Inflammatory macrophage treated with lipopolysaccharide for 1 hour (primary cell): ENCODE measurements around the gene GABPB2.

ENCODE experiments used
- DNase-seq, 2 donors: peaks; one replicate each; pipeline ENCODE4 v3.0.0-alpha.2; 2020 to 2022

Gene GABPB2

DNA sequence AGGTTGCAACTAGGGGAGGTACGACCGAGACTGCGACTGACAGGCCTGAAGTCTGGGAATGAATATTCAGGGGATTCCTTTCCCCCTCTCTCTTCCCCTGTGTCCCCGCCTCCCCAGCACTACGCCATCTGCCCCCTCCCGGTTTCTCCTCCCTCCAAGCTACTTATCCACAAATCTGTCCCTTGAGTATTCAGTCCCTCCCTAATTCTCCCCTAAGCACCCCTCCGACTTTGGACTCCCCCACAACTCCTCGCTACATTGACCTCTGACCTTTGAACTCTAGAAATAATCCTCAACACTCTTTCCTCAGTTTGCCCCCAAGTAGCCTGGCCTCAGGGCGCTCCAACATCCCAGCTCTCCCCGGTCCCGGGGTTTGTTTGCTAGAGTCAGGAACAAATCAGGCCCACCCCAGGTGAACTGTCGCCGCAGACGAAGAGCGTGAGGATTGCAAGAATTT, 94.7 kb downstream of the GABPB2 start:
- no peak for DNase-seq

DNA sequence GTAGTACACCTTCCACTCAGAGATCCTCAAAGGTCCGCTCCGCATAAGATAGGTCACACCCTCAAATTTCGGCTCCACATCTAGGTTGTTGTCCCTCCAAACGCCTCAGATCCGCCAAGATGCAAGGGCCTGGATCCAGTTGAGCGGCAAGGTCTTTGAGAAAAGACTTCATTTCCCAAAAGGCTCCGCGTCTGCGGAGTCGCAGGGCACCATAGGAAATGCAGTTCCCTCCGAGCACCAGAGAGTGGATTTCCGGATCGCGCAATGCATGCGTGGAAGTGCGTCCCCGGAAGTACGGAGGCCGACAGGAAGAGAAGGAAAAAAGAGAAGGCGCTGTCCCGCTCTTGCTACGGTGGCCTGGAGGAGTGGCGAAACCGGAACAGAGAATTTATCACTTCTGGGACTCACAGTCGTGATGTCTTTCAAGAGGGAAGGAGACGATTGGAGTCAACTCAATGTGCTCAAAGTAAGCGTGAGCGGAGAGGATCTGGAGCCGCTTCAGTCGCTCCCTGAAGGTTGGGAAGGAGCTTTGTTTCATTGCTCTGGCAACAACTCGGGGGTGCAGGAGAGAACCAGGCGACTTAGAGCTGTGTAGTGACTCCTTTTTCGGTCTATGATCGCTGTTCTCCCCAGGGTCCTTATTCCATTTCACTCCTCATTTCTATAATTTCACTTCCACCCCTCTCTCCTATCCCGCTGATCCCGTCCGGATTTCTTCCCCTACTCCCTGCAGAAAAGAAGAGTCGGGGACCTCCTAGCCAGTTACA, 95.4 kb downstream of the GABPB2 start, which contains the start of the genes LYSMD1 and SCNM1:
Gene LYSMD1 (minus strand): TSS at position 165 of the 767 bp plus-strand sequence. CDS start 644 bp downstream, outside the sequence.
Gene SCNM1 (plus strand): TSS at position 407 of the 767 bp plus-strand sequence. CDS start 9 bp downstream, at position 416.
- DNase-seq = peak; percentile 99

DNA sequence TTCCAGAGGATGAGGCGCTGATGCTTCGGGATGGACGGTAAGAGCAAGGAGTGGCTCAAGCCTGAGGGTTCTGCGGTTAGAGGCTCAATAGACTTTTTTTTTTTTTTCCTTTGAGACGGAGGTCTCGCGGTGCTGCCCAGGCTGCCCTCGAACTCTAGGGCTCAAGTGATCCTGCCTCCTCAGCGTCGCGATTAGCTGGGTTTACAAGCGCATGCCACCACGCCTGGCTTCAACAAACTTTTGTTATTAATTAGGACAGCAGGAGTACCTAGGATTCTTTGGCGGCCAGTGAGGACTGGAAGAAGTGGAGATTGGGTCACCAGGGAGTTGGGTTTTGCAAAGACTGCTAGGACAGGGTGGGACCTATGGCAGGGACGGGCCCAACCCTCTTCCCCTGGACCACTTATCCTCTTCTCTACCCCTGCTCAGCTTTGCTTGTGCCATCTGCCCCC, 96.0 kb downstream of the GABPB2 start:
- peak in 1 of 2 donors; percentile 7 for DNase-seq

- no peak for DNase-seq
These were observed 96.6 kb downstream of the GABPB2 start for GRCh38 chr1:151167116-151167515.

- no peak for DNase-seq
These were observed 100.6 kb downstream of the GABPB2 start for GRCh38 chr1:151171190-151171589.
